HG02885 (cell line): ENCODE data around the gene ARHGAP45.
"Not testable (repeated sequence)": the region's sequence is repeated elsewhere in the genome, so short reads cannot be mapped to it uniquely, and the experiment has no call there.

ENCODE experiments used
- ATAC-seq: cut with Tn5 transposase; IDR thresholded peaks from one replicate; pipeline ENCODE4 v1.9.1; 2021; ENCODE audit warnings: mild to moderate bottlenecking; ENCODE audit not compliant: unreplicated experiment, poor library complexity

Gene ARHGAP45, protein sequence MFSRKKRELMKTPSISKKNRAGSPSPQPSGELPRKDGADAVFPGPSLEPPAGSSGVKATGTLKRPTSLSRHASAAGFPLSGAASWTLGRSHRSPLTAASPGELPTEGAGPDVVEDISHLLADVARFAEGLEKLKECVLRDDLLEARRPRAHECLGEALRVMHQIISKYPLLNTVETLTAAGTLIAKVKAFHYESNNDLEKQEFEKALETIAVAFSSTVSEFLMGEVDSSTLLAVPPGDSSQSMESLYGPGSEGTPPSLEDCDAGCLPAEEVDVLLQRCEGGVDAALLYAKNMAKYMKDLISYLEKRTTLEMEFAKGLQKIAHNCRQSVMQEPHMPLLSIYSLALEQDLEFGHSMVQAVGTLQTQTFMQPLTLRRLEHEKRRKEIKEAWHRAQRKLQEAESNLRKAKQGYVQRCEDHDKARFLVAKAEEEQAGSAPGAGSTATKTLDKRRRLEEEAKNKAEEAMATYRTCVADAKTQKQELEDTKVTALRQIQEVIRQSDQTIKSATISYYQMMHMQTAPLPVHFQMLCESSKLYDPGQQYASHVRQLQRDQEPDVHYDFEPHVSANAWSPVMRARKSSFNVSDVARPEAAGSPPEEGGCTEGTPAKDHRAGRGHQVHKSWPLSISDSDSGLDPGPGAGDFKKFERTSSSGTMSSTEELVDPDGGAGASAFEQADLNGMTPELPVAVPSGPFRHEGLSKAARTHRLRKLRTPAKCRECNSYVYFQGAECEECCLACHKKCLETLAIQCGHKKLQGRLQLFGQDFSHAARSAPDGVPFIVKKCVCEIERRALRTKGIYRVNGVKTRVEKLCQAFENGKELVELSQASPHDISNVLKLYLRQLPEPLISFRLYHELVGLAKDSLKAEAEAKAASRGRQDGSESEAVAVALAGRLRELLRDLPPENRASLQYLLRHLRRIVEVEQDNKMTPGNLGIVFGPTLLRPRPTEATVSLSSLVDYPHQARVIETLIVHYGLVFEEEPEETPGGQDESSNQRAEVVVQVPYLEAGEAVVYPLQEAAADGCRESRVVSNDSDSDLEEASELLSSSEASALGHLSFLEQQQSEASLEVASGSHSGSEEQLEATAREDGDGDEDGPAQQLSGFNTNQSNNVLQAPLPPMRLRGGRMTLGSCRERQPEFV

DNA sequence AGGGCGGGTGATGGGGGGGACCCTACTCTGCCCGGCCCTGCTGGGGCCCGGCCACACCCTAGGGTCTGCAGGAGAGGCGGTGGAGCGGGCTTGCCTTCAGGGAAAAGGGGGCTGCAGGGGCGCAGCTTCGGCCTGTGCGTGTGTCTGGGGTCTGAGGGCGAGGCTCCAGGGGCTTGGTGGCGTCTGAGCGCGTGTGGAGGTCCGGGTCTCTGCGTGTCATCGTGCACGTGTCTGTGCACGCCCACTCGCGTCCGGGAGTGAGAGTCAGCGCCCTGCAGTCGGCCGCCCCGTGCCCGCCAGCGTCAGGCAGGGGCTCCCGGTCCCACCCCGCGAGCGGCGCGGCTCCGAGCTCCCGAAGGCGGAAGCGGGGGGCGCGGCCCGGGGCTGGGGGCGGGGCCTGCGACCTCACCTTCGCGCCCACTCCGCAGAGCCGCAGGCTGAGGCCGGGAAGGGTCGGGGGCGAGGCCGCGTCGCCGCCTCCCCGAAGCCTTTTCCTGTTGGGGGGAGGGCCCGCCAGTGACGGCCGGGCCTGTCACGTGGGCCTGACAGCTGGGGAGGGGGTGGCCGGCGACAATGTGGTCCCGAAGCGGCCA lies at the start of gene ARHGAP45:
ARHGAP45 (plus strand) TSS at position 420 of the 593 bp plus-strand sequence. CDS start 239 bp downstream, outside the sequence.
- ATAC-seq = peak; percentile 48

DNA sequence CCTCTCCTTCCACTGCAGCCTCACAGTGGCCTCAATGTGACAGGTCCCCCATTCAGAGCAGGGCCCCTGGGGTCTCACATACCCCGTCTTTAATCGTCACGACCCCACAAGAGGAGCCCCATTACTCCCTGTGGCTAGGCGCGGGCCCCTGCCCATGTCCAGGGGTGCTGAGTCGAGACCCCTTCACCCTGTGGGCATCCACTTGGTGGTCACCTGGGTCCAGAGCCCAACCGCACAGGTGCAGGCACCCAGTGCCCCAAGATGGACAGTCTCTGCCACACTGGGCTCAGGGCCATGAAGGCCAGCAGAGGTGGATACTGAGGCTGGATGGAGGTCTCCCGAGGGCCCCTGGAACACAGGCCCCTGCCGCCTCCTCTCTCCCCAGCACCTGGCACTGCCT lies 49.1 kb upstream of the ARHGAP45 start:
- ATAC-seq = no peak

DNA sequence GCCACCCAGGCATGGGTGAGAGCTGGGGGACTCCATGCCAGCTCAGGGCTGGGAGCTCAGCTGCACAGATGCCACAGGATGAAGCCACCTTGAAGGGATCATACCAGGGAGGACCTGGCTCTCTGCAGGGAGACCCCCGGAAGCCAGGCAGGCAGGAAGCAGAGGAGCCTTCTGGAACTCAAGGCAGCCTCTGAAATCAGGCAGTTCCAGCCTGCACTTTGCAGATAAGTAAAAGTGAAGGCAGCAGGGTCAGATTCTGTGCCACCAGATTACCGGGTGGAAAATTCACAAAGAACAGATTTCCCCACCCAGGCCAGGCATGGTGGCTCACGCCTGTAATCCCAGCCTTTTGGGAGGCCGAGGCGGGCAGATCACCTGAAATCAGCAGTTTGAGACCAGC lies 48.6 kb upstream of the ARHGAP45 start:
- ATAC-seq = no peak

DNA sequence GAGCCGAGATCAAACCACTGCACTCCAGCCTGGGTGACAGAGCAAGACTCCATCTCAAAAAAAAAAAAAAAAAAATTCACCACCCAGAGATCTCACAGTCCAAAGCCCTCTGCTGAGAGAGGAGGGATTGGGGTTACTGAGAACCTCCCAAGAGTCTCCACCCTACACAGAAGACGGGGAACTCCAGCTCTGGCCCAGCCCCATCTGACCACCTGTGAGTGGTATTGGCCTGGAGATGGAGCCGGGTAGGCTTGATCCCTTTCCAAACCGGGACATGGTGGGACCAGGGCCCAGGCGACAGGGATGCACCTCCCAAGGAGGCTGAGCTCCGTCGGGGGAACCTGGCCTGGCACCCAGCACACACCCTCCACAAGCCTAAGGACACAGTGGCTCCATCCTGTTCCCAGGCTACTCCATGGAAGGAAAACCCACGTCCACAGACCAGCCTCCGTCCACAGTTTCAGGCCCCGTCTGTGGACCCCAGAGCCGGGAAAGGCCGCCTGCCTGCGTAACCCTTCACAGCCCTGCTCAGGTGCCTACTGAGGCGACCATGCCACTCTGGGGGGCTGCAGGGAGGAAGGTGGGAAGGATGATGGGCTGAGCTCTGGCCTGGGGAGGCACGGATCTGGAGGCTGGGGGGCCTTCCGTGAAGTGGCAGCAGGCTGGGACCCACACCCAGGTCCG lies 47.9 kb upstream of the ARHGAP45 start:
- no peak for ATAC-seq

DNA sequence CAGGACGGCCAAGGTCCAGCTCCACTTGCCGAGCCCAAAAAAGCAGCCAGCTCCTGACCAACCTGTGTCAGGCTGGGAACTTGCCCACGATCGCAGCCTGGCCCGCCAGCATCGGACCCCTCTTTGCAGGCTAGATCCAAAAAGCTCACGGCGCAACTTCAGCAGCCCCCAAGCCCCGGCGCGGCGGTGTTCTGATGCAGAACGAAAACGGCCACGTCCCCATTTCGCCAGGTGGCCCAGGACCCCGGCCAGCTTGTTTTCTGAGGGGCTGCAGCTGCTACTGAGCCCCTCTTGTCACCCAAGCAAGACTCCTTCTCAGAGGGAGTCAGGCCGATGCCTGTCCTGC lies 47.4 kb upstream of the ARHGAP45 start:
- no peak for ATAC-seq

DNA sequence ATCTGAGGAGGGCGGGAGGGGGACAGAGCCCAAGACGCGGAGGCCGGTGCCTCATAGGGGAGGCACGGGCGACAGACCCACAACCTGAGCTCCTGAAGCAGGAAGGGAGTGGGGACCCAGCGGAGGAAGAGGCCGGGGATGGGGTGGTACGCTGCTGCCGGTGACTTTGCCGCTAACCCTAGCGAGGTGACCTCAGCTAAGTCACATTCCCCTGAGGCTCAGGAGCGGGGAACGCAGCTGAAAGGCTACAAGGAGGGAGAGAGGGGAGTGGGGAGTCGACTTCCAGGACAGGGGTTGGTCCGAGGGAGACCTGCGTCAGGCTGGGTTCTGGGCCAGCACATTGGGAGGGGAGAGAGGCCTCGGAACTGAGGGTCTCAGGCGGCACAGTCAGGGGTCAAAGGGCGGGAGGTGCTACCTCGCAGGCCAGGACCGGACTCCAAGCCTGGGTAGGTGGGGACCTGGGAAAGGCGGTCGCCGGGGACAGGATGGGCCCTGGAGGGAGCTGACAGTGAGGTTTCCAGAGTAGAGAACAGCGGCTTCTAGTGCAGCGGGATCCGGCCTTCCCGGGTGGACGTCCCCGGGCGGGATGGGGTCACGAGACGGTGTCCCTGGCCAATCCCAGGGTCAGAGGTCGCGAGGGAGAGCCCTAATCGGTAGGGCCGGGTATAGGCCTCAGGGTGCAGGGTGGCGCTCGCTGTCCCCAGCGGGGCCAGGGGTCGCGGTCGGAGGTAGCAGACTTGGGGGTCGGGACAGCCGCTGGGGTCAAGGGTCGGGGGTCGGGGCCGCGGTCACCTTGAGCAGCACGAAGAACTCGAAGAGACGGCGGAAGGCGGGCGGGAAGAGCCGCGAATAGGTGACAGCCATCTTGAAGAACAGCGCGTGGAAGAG lies 46.7 kb upstream of the ARHGAP45 start:
- no peak for ATAC-seq

DNA sequence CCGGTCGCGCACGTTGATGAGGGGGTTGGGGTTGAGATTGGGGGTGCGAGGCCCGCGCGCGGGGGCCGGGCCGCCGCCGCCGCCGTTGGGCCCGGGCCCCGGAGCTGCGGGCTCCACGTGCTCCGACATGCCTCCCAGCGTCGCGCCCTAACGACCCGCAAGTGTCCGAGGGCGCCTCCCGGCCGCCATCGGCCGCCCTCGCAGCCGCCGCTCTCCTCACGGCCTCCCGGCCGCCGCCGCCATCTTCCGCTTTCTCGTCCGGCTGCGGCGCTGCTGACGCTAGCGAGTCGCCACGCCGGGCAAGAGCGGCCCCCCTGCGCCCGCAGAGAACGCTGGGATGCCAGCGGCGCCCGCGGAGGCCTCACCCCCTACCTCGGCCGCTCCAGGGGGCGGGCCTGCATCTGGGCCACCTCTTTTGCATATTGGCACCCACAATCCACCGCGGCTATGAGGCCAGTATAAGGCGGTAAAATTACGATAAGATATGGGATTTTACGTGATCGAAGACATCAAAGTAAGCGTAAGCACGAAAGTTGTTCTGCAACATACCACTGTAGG lies 46.0 kb upstream of the ARHGAP45 start, which contains the start of gene TMEM259:
TMEM259 (minus strand) TSS at position 256 of the 558 bp plus-strand sequence; CDS start at position 129, 127 bp downstream.
- ATAC-seq = peak; percentile 86

DNA sequence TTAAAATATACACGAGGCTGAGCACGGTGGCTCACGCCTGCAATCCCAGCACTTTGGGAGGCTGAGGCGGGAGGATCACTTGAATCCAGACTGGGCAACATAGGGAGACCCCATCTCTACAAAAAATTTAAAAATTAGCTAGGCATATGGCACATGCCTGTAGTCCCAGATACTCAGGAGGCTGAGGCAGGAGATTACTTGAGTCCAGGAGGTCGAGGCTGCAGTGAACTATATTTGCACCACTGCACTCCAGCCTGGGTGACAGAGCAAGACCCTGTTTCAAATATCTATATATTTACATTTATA lies 43.1 kb upstream of the ARHGAP45 start:
- ATAC-seq = not testable (repeated sequence)

DNA sequence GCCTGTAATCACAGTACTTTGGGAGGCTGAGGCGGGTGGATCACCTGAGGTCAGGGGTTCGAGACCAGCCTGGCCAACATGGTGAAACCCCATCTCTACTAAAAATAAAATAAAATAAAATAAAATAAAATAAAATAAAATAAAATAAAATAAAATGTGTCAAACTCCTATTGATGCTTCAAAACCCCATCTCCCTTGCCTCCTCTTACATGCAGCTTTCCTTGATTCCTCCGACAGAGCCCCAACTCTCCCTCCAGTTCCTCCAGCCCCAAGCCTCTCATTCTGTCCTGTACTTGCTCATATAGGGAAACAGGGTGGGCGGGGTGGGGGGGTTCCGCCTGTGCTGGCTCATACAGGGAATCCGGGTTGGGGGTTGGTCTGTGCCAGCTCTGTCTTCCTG lies 41.9 kb upstream of the ARHGAP45 start:
- not testable (repeated sequence) for ATAC-seq

DNA sequence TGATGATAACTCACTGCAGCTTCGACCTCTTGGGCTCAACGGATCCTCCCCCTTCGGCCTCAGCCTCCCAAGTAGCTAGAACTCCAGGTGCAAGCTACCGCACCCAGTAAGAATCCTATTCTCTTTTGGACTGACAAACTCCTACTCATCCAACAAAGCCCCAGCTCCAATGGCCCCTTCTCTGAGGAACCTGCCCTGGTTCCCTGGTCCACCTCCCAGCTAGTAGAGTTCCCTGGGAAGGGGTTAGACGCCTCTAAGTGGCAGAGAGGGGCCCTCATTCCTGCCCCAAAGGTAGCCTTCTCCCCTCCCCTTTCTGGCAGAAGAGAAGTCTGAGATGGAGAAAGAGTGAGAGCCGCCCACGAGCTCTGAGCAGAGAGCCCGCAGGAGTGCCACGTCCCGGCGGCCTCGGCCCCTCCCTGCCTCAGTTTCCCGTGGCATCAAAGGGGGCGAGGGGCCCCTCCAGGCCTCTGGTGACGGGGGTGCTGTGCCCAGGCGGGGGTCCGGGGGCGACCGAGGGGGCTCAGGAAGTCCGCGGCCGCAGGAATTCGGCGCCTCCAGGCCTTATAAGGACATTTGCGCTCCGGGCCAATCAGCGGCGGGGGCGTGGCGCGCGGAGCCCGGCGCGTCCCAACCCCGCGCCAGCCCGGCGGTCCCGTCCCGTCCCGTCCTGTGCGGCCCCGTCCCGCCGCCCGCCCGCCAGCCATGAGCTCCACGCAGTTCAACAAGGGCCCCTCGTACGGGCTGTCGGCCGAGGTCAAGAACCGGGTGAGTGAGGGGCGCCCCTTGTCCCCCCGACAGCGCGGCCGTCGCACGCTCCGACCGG lies 40.8 kb upstream of the ARHGAP45 start, which contains the start of gene CNN2:
CNN2 (plus strand) TSS at position 649 of the 823 bp plus-strand sequence; CDS start at position 703, 54 bp downstream.
- ATAC-seq = peak; percentile 78

DNA sequence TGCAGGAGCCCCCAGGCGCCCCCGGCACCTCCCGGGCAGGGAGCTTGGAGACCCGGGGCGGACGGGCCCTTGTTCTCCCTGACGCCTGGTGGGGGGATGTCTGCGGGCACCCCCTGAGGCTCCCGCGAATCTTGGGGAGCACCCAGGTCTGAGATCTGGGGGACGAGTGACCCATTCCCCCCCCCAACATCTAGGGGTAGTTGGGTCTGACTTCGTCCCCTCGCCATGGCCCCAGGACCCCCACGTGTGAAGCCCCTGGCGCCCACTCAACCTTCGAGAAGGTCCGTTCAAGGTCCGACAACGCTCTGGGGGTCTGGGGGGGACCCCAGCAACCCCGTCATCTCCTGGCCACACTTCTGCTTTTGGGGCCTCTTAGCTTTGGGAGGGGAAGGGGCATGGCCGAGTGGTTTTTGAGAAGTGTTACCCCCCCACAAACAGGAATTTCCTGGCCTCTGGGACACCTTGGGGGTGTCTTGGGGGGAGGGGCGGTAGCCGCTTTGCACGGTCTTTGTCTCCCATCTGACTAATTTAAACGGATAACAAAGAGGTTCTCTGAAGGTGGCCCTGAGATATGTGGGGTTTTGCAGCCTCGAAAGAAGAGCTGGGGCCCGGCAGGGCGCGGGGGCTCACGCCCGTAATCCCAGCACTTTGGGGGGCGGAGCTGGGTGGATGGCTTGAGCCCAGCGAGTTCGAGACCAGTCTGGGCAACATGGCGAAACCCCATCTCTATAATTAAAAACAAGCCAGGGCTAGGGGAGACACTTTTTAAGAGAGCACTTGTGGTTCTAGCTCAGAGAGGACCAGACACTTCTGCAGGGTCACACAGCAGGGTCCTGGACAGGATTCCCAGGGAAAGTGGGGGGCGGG lies 40.0 kb upstream of the ARHGAP45 start:
- peak; percentile 22 for ATAC-seq

DNA sequence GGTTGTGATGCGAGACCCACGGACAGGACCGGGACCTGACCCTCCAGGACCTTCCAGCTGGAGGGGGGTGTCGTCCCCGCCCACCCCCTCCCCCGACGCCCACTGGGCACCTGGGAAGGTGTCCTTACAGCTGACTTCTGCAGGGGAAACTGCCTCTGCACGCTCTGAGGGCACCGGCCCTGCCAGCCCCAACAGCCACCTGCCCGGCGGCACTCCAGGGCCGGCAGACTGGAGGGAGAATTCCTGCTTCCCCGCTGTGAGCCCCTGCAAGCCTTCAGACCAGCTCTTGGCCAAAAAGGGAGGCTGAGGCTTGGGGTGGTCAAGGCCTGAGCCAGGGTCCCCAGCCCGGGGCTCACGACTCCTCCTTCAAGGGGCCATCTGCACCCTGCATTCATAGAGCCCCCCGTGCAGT lies 39.3 kb upstream of the ARHGAP45 start:
- no peak for ATAC-seq

DNA sequence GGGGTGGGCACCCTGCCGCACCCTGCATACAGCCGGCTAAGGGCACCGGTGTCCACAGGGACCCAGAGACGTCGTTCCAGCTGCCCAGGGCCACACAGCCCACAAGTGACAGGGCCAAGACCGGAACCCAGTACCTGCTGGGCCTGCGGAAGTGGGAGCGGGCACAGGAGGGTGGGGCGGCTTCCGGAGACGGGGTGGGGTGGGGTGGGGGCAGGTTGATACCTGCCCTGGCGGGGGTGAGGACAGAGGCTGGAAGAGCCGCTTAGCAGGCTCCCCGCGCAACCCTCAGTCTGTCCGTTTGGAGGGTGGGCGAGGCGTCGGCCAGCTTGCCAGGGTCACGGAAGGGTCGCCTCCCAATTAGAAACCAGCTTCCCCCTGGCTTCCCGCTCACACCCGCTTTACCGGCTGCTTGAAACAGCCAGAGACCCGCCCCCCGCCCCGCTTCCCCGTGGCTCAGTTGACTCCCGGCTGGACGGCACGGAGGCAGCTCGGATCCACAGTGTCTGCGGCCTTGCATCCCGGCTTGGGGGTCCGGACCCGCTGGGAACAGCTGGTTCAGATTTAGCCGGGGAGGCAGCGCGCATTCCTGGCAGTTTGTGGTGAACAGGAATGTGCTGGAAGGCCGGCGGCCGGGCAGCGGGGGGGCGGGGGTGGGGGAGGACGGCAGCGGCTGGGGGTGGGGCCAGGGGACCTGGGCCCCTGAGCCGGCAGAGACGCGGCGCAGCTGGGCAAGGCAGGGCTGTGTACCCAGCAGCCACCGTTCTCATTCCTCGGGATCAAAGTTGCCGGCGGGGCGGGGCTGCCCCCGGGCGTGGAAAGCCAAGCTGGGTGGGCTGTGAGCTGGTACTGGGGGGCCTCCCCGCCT lies 38.7 kb upstream of the ARHGAP45 start:
- no peak for ATAC-seq

DNA sequence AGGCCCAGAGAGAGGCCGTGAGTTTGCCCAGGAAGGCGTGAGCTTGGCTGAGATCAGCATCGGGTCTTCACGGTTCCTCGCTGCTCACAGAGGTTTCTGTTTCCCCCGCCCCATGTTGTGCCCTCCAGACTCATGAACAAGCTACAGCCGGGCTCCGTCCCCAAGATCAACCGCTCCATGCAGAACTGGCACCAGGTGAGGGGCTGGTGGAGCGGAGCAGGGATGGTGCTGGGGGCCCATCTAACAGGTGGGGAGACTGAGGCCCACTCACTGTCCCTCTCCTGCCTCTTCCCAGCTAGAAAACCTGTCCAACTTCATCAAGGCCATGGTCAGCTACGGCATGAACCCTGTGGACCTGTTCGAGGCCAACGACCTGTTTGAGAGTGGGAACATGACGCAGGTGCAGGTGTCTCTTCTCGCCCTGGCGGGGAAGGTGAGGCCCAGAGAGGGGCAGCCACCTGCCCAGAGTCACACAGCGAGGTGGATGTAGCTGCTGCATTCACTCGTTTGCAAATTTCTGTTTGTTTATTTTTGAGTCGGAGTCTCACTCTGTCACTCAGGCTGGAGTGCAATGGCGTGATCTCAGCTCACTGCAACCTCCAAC lies 34.6 kb upstream of the ARHGAP45 start:
- no peak for ATAC-seq

DNA sequence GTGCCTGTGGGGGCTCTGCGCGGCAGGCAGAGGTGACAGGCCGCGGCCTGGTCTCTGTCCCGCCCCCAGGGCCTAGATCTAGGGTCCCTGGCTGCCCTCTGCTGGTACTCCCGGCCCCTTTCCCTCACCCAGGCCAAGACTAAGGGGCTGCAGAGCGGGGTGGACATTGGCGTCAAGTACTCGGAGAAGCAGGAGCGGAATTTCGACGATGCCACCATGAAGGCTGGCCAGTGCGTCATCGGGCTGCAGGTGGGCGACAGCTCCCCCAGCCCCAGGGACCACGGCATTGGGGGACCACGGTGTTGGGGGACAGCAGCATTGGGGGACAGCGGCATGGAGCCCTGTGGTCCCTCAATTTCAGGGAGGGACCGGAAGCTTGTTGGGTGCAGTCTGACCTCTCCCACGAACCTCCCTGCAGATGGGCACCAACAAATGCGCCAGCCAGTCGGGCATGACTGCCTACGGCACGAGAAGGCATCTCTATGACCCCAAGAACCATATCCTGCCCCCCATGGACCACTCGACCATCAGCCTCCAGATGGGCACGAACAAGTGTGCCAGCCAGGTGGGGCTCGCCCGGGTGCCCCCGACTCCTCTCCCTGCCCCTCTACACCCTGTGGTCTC lies 30.9 kb upstream of the ARHGAP45 start:
- no peak for ATAC-seq
